HEK293 (cell line): ENCODE results near the gene TMEM186.

Experiments
- CTCF ChIA-PET: fragments of 350-600 bp; formaldehyde crosslinking; extraction: SDS; loops from one replicate; lab custom pipeline; 2021; ENCODE audit warnings: antibody characterized with exemption; lab: Yijun Ruan, JAX
- POLR2A ChIA-PET: fragments of 300-600 bp; formaldehyde crosslinking; extraction: SDS; loops from one replicate; lab custom pipeline; 2020; ENCODE audit warnings: antibody characterized with exemption, inconsistent platforms; lab: Yijun Ruan, JAX
- H3K27ac ChIP-seq: fragments of 200-500 bp; sonication (Bioruptor generic); 2 replicates; pipeline ENCODE4 v1.5.1; 2014; ENCODE audit warnings: low read depth, low read length, control low read depth, inconsistent platforms; ENCODE audit errors: extremely low read depth
- H3K36me3 ChIP-seq, 2 experiments: fragments of 200-500 bp in 1 of 2; sonication (Bioruptor generic) in 1 of 2; 1 replicate in 1 of 2; 2 replicates in 1 of 2; pipeline ENCODE4 v1.5.1; 2014 to 2017; ENCODE audit warnings: inconsistent platforms in 2 of 2, low read length in 2 of 2; ENCODE audit not compliant: control insufficient read depth in 2 of 2, insufficient read depth in 1 of 2
- H3K4me1 ChIP-seq: fragments of 200-500 bp; sonication (Bioruptor generic); 2 replicates; pipeline ENCODE4 v1.5.1; 2014; ENCODE audit warnings: mild to moderate bottlenecking, low read length, inconsistent platforms; ENCODE audit not compliant: control insufficient read depth, insufficient read depth
- H3K4me3 ChIP-seq: 2 replicates; pipeline ENCODE4 v1.5.1; 2011; ENCODE audit warnings: low read depth, mild to moderate bottlenecking, control low read depth, low read length, moderate library complexity
- H3K9me3 ChIP-seq: fragments of 200-500 bp; sonication (Bioruptor generic); 2 replicates; pipeline ENCODE4 v1.5.1; 2014; ENCODE audit warnings: low read depth, low read length, inconsistent platforms; ENCODE audit not compliant: control insufficient read depth, insufficient read depth
- GLI2 ChIP-seq: fragments of 450-650 bp; formaldehyde crosslinking; IDR thresholded peaks from 2 replicates; pipeline ENCODE4; 2017; ENCODE audit warnings: missing biosample characterization, missing genetic modification characterization, low read depth, borderline replicate concordance
- GLIS2 ChIP-seq: fragments of 450-650 bp; formaldehyde crosslinking; IDR thresholded peaks from 2 replicates; pipeline ENCODE4 v1.5.1; 2016; ENCODE audit warnings: missing biosample characterization, missing genetic modification characterization
- KLF1 ChIP-seq: fragments of 450-650 bp; formaldehyde crosslinking; IDR thresholded peaks from 2 replicates; pipeline ENCODE4 v1.5.1; 2016; ENCODE audit warnings: missing biosample characterization, missing genetic modification characterization
- KLF10 ChIP-seq: fragments of 450-650 bp; IDR thresholded peaks from 2 replicates; pipeline ENCODE4 v1.5.1; 2018; ENCODE audit warnings: missing biosample characterization, mild to moderate bottlenecking, missing genetic modification characterization
- PATZ1 ChIP-seq: fragments of 450-650 bp; formaldehyde crosslinking; IDR thresholded peaks from 2 replicates; pipeline ENCODE4 v1.5.1; 2016; ENCODE audit warnings: missing biosample characterization, missing genetic modification characterization
- ZBTB8A ChIP-seq: fragments of 450-650 bp; formaldehyde crosslinking; IDR thresholded peaks from 2 replicates; pipeline ENCODE4 v1.5.1; 2016; ENCODE audit warnings: missing biosample characterization, missing genetic modification characterization
- ZNF112 ChIP-seq: fragments of 450-650 bp; formaldehyde crosslinking; IDR thresholded peaks from 2 replicates; pipeline ENCODE4 v1.5.0; 2017; ENCODE audit warnings: missing biosample characterization, missing genetic modification characterization
- ZNF18 ChIP-seq: fragments of 450-650 bp; formaldehyde crosslinking; IDR thresholded peaks from 2 replicates; pipeline ENCODE4 v1.5.1; 2016; ENCODE audit warnings: missing biosample characterization, missing genetic modification characterization
- ZNF248 ChIP-seq: fragments of 450-650 bp; formaldehyde crosslinking; IDR thresholded peaks from 2 replicates; pipeline ENCODE4 v1.5.1; 2017; ENCODE audit warnings: missing biosample characterization, missing genetic modification characterization
- ZNF280C ChIP-seq: fragments of 450-650 bp; formaldehyde crosslinking; IDR thresholded peaks from 2 replicates; pipeline ENCODE4 v1.5.1; 2016; ENCODE audit warnings: missing biosample characterization, missing genetic modification characterization
- ZNF416 ChIP-seq: fragments of 450-650 bp; formaldehyde crosslinking; IDR thresholded peaks from 2 replicates; pipeline ENCODE4 v1.5.1; 2016; ENCODE audit warnings: missing biosample characterization, missing genetic modification characterization
- ZNF426 ChIP-seq: fragments of 450-650 bp; formaldehyde crosslinking; IDR thresholded peaks from 2 replicates; pipeline ENCODE4 v1.5.1; 2017; ENCODE audit warnings: missing biosample characterization, missing genetic modification characterization, mild to moderate bottlenecking, inconsistent platforms, moderate library complexity
- ZNF623 ChIP-seq: fragments of 450-650 bp; formaldehyde crosslinking; IDR thresholded peaks from 2 replicates; pipeline ENCODE4 v1.5.1; 2016; ENCODE audit warnings: missing biosample characterization, missing genetic modification characterization
- ZNF624 ChIP-seq: fragments of 450-650 bp; formaldehyde crosslinking; IDR thresholded peaks from 2 replicates; pipeline ENCODE4 v1.5.1; 2017; ENCODE audit warnings: missing biosample characterization, missing genetic modification characterization
- ZNF707 ChIP-seq: fragments of 450-650 bp; formaldehyde crosslinking; IDR thresholded peaks from 2 replicates; pipeline ENCODE4 v1.5.1; 2016; ENCODE audit warnings: missing biosample characterization, missing genetic modification characterization
- ZNF830 ChIP-seq: fragments of 450-650 bp; IDR thresholded peaks from 2 replicates; pipeline ENCODE4 v1.5.0; 2018; ENCODE audit warnings: missing biosample characterization, missing genetic modification characterization, low read depth, mild to moderate bottlenecking, moderate library complexity
- TF ChIP-seq, protein P1 (sequence below): fragments of 450-650 bp; formaldehyde crosslinking; IDR thresholded peaks from 2 replicates; pipeline ENCODE4 v1.5.1; 2017; ENCODE audit warnings: missing biosample characterization, missing genetic modification characterization
- TF ChIP-seq, protein P2 (sequence below): fragments of 450-650 bp; formaldehyde crosslinking; IDR thresholded peaks from 2 replicates; pipeline ENCODE4 v1.5.1; 2016; ENCODE audit warnings: missing biosample characterization, missing genetic modification characterization
- TF ChIP-seq, protein P3 (sequence below): fragments of 450-650 bp; formaldehyde crosslinking; IDR thresholded peaks from 2 replicates; pipeline ENCODE4 v1.5.1; 2016; ENCODE audit warnings: missing biosample characterization, missing genetic modification characterization

Gene TMEM186

GRCh38 chr16:8808009-8808408 lies 10.6 kb upstream of the TMEM186 start:
- POLR2A ChIA-PET: no interaction called here
- no peaks in the 10 kb centered on the region for H3K4me1 ChIP-seq
- H3K4me3 ChIP-seq: no peak overlapping the region
- CTCF ChIA-PET: no interaction called here
- H3K27ac ChIP-seq: no peak overlapping the region
- peaks cover 37 to 93% of the 10 kb centered on the region in 2 experiments for H3K36me3 ChIP-seq
- TF ChIP-seq GLIS2 (tag by site-specific recombination) (no peak), ZNF18 (tag by site-specific recombination) (no peak), GLI2 (tag by site-specific recombination) (no peak), ZNF623 (tag by site-specific recombination) (no peak), ZNF248 (no peak), ZNF624 (tag by site-specific recombination) (no peak), ZNF830 (no peak), ZNF280C (no peak), PATZ1 (no peak), ZNF112 (tag by site-specific recombination) (no peak), ZNF707 (no peak), ZNF426 (tag by site-specific recombination) (no peak)
- TF ChIP-seq, protein P1, sequence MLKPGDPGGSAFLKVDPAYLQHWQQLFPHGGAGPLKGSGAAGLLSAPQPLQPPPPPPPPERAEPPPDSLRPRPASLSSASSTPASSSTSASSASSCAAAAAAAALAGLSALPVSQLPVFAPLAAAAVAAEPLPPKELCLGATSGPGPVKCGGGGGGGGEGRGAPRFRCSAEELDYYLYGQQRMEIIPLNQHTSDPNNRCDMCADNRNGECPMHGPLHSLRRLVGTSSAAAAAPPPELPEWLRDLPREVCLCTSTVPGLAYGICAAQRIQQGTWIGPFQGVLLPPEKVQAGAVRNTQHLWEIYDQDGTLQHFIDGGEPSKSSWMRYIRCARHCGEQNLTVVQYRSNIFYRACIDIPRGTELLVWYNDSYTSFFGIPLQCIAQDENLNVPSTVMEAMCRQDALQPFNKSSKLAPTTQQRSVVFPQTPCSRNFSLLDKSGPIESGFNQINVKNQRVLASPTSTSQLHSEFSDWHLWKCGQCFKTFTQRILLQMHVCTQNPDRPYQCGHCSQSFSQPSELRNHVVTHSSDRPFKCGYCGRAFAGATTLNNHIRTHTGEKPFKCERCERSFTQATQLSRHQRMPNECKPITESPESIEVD: no peak
- no peaks in the 10 kb centered on the region for H3K9me3 ChIP-seq

- H3K4me3 ChIP-seq: no peak overlapping the region
- TF ChIP-seq ZNF416 (tag by site-specific recombination): no peak
- no peak overlapping the region for H3K27ac ChIP-seq
- CTCF ChIA-PET: no interaction called here
- POLR2A ChIA-PET: no interaction called here
- no peaks in the 10 kb centered on the region for H3K9me3 ChIP-seq
- H3K4me1 ChIP-seq: no peaks in the 10 kb centered on the region
- peaks cover 39 to 93% of the 10 kb centered on the region in 2 experiments for H3K36me3 ChIP-seq
Observed at GRCh38 chr16:8807189-8807588, 9.8 kb upstream of the TMEM186 start.

DNA sequence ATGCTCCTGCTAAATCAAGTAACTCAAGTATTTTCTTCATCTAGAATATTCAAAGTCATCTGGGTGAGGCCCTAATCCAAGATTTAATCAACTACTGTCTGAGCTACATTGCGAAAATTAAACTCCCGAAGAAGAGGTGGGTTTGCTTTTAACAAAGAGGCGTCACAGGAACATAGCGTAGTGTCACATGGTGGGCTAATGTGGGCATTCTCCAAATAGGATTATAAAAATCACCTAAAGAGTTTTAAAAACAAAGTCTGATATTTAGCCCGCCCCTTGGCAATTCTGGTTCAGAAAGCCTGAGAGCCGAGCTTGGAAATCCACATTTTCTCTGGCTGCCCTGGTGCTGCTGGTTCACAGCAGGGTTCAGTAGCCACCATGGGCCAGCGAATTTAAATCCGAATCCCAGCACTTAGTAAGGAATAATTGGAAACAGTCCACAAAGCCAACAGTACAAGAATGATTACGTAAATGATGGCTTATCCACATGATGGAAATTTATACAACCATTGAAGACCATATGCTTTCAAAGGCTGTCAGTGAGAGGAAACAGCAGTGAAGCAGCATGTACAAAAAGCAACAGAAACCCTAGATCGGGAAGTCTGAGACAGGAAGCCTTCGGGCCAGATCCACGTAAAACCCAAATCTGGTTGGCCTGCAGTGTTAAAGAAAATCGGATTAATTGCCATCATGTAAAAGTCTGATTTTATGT lies 9.0 kb upstream of the TMEM186 start:
- ChIA-PET CTCF (no interaction called here), POLR2A (no interaction called here)
- no peak overlapping the region for H3K4me3 ChIP-seq
- H3K27ac ChIP-seq: no peak overlapping the region
- H3K36me3 ChIP-seq: peaks cover 39 to 92% of the 10 kb centered on the region in 2 experiments
- H3K4me1 ChIP-seq: no peaks in the 10 kb centered on the region
- H3K9me3 ChIP-seq: no peaks in the 10 kb centered on the region
- TF ChIP-seq, protein P2, sequence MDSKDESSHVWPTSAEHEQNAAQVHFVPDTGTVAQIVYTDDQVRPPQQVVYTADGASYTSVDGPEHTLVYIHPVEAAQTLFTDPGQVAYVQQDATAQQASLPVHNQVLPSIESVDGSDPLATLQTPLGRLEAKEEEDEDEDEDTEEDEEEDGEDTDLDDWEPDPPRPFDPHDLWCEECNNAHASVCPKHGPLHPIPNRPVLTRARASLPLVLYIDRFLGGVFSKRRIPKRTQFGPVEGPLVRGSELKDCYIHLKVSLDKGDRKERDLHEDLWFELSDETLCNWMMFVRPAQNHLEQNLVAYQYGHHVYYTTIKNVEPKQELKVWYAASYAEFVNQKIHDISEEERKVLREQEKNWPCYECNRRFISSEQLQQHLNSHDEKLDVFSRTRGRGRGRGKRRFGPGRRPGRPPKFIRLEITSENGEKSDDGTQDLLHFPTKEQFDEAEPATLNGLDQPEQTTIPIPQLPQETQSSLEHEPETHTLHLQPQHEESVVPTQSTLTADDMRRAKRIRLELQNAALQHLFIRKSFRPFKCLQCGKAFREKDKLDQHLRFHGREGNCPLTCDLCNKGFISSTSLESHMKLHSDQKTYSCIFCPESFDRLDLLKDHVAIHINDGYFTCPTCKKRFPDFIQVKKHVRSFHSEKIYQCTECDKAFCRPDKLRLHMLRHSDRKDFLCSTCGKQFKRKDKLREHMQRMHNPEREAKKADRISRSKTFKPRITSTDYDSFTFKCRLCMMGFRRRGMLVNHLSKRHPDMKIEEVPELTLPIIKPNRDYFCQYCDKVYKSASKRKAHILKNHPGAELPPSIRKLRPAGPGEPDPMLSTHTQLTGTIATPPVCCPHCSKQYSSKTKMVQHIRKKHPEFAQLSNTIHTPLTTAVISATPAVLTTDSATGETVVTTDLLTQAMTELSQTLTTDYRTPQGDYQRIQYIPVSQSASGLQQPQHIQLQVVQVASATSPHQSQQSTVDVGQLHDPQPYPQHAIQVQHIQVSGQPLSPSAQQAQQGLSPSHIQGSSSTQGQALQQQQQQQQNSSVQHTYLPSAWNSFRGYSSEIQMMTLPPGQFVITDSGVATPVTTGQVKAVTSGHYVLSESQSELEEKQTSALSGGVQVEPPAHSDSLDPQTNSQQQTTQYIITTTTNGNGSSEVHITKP: no peak
- TF ChIP-seq ZBTB8A: no peak
- TF ChIP-seq, protein P3, sequence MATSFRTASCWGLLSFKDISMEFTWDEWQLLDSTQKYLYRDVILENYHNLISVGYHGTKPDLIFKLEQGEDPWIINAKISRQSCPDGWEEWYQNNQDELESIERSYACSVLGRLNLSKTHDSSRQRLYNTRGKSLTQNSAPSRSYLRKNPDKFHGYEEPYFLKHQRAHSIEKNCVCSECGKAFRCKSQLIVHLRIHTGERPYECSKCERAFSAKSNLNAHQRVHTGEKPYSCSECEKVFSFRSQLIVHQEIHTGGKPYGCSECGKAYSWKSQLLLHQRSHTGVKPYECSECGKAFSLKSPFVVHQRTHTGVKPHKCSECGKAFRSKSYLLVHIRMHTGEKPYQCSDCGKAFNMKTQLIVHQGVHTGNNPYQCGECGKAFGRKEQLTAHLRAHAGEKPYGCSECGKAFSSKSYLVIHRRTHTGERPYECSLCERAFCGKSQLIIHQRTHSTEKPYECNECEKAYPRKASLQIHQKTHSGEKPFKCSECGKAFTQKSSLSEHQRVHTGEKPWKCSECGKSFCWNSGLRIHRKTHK: no peak
- no peak for TF ChIP-seq KLF10 (tag by site-specific recombination)
- no peak for TF ChIP-seq KLF1
